HG03066 (cell line): ENCODE results near the gene RBM47.
"Not testable (repeated sequence)": the region's sequence is repeated elsewhere in the genome, so short reads cannot be mapped to it uniquely, and the experiment has no call there.

Experiments
- ATAC-seq: cut with Tn5 transposase; IDR thresholded peaks from one replicate; pipeline ENCODE4 v1.9.1; 2021; ENCODE audit warnings: low read depth; ENCODE audit not compliant: unreplicated experiment

Gene RBM47

GRCh38 chr4:40570348-40571077 is 59.2 kb downstream of the RBM47 start:
- ATAC-seq, result no peak

- ATAC-seq, result no peak
Measured at GRCh38 chr4:40564815-40565483, 64.7 kb downstream of the RBM47 start.

- no peak for ATAC-seq
Measured at GRCh38 chr4:40564004-40564403, 65.7 kb downstream of the RBM47 start.

DNA sequence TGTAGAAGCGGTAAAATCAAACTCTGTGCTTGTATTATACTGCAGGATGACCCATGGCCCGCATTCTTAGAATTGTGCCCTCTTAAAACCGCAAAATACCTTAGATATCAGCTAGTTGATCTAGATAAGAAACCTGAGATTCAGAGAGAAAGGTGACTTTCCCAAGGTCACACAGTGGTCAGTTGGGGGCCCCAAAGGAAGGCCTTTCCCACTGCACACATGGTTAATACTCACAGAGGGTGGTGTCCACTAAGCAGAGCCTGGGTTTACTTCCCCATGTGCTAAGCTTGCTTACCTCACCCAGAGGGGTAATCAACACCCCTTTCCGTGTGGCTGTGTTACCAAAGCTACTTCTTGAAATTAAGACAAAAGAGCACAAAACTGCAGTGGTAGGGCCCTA is 66.3 kb downstream of the RBM47 start:
- ATAC-seq, result no peak

DNA sequence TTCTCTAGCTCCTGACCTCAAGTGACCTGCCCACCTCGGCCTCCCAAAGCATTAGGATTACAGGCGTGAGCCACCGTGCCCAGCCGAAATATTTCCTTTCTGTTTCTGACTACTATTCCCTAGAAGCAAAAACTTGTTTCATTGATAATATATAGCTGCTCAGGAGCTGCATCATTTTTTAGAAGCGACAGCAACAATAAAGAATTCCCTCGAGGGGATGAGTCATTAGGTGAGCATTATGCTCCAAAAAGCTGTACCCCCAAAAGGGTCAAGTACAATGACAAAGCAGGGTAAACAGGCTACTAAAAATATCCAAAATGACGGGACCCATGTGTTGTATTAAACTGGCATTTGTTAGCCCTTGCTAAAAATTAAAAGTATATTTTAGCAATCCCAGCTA is 67.0 kb downstream of the RBM47 start:
- ATAC-seq, result no peak

GRCh38 chr4:40562208-40562607 is 67.5 kb downstream of the RBM47 start:
- ATAC-seq, result no peak

DNA sequence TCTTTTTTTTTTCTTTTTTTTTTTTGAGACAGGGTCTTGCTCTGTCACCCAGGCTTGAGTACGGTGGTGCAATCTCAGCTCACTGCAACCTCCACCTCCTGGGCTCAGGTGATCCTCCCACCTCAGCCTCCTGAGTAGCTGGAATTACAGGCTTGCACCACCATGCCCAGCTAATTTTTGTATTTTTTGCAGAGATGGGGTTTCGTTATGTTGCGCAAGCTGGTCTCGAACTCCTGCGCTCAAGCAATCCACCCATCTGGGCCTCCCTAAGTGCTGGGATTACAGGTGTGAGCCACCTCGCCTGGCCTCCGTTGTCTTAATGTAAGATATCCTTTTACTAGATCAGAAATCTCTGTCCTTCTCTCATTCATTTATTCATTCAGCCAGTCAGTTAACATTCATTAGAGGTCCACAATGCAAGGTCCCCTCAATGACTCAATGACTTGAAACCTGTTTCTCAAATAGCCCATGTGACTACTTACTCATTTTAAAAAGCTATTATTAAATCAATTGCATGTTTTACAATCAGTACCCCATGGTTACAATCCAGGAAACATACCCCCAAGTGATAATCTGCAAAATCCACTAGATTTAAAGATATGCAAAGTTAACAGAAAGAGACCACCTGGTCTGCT is 68.0 kb downstream of the RBM47 start:
- not testable (repeated sequence) for ATAC-seq

GRCh38 chr4:40559585-40560465 is 69.8 kb downstream of the RBM47 start:
- ATAC-seq, result peak; percentile 65

DNA sequence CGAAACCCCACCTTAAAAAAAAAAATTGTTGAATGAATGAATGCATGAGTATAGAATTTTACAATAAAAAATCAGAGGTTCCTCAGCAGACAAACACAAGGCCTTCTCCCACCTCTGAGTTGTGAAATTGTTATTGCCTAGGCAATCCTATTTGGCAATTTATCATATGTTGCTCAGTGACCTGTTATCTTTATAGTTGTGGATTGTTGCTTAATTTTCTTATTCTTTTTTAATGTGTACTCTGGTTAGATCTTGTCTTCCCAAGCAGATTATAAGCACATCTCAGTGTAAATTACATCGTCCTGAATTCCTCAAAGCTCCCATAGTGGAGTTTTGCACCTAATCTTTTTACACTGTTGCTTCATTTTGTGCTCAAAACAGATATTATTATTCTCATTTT is 71.9 kb downstream of the RBM47 start:
- no peak for ATAC-seq

DNA sequence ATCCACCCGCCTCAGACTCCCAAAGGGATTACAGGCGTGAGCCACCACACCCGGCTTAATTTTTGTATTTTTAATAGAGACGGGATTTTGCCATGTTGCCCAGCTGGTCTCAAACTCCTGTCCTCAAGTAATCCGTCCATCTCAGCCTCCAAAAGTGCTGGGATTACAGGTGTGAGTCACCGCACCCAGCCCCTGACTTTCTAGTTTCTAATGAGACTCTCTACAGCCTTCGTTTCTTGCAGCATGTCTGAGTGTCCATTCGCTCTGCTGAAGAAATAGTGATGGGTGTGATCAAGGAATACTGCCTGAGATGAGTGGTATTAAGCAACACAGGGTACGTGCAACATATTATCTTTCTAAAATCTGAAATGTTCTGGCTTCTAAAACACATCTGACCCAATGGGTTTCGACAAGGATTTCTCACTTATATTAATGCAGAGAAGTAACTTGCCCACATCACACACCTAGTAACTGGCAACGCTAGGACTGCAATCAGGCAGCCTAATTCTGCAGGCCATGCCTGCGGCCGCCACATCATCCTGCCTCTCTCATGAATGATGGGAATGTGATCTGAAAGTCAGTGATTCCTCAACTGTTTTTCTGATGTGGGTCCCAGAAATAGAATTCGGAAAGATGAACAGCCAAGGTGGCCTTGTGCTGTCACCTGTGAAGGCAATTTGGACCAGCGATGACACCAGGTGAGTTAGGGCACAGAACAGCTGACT is 74.3 kb downstream of the RBM47 start:
- no peak for ATAC-seq

DNA sequence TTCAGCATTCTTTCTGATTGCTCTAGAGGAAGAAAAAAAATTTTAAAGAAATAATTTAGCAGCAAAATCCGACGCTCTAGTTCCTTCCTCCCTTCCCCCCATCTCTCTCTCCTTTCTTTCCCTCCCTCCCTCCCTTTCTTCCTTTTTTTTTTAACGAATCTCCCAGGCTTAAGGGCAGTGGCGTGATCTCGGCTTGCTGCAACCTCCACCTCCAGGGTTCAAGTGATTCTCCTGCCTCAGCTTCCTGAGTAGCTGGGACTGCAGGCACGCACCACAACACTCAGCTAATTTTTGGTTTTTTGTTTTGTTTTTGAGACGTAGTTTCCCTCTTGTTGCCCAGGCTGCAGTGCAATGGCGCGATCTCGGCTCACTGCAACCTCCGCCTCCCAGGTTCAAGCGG is 75.0 kb downstream of the RBM47 start:
- not testable (repeated sequence) for ATAC-seq

DNA sequence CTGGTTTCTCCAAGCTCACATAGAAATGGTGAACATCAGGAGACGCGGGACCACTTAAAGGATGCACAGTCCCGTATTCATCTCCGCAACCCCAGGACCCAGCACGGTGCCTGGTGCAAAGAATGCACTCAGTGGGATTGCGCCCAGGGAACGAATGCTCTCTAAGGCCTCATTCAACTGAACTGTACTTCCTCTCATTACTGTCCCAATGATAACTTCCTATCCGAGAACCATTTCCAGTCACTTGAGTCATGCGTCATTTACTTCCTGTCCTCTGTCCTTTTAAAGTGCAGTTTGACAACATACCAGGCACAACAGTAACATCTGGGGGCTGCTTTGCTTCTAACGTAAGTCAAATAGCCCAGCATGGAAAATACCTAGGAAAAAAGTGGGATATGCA is 75.7 kb downstream of the RBM47 start:
- no peak for ATAC-seq

- ATAC-seq, result no peak
Measured at GRCh38 chr4:40552536-40552935, 77.1 kb downstream of the RBM47 start.

- not testable (repeated sequence) for ATAC-seq
Measured at GRCh38 chr4:40551568-40552136, 78.0 kb downstream of the RBM47 start.

- peak; percentile 83 for ATAC-seq
Measured at GRCh38 chr4:40550948-40551462, 78.7 kb downstream of the RBM47 start.

GRCh38 chr4:40550196-40550595 is 79.5 kb downstream of the RBM47 start:
- no peak for ATAC-seq

GRCh38 chr4:40548256-40548655 is 81.4 kb downstream of the RBM47 start:
- no peak for ATAC-seq

- ATAC-seq, result no peak
Measured at GRCh38 chr4:40547789-40548132, 81.9 kb downstream of the RBM47 start.

DNA sequence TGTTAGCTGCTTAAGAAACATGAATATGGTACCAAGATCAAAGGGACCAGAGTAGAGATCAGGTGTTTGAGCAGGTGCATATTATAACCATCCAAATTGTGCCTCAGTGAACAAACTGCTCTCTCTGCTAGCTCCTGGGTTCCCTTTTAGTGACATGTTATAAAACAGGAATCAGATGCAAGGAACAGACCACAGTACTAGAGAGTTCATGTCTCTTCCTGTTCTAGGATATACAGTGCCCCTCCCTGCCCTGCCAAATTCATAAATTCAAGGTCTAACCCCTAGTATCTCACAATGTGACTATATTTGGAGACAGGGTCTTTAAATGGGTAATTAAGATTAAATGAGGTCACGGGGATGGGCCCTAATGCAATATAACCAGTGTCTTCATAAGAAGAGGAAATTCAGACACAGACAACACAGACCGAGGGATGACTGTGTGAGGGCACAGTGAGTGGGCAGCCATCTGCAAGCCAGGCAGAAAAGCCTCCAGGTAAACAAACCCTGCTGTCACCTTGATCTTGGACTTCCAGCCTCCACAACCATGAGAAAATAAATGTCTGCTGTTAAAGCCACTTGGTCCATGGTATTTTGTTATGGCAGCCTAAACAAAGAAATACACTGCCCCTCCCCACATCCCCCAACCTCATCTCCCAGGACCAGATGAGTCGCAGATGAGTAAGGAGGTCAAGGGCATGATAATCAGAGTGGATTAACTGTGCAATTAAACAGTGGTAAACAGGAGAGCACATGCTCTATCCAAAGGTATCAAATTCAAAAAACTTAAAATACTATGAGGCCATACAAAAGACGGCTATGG is 82.5 kb downstream of the RBM47 start:
- ATAC-seq, result no peak
